Activated CD8-positive, alpha-beta memory T cell treated with anti-CD3 and anti-CD28 coated beads, Interleukin-2, amount 10 ng/mL, durations not matched to agents 7 days and 5 days (primary cell): Measurements from ENCODE around the gene STARD10. TPM values are rescaled to one million over a fixed set of nuclear protein-coding genes. Genes with fewer than 3 reads are reported as not detected.

ENCODE experiments used
- ATAC-seq: fragments of 150-1000 bp; cut with Tn5 transposase; one replicate; pipeline ENCODE4 v1.10.0; 2021; ENCODE audit warnings: moderate library complexity
- CTCF ChIA-PET: fragments of 350-600 bp; sonication (Branson Sonifier 250); formaldehyde crosslinking; loops from one replicate; lab custom pipeline; 2021; ENCODE audit warnings: antibody characterized with exemption; lab: Charles Lee
- DNase-seq: peaks from one replicate; pipeline ENCODE4 v3.0.0-alpha.2; 2020
- H3K27ac Mint-ChIP-seq: one replicate; pipeline ENCODE4 v1.8.0; 2021; ENCODE audit warnings: mild to moderate bottlenecking, mixed read lengths
- H3K27me3 Mint-ChIP-seq: one replicate; pipeline ENCODE4 v1.8.0; 2021; ENCODE audit warnings: mixed read lengths
- H3K36me3 Mint-ChIP-seq: one replicate; pipeline ENCODE4 v1.8.0; 2021; ENCODE audit warnings: mild to moderate bottlenecking, mixed read lengths
- H3K4me1 Mint-ChIP-seq: one replicate; pipeline ENCODE4 v1.8.0; 2021; ENCODE audit warnings: mixed read lengths
- H3K4me3 Mint-ChIP-seq: one replicate; pipeline ENCODE4 v1.8.0; 2021; ENCODE audit warnings: mild to moderate bottlenecking, moderate library complexity, mixed read lengths
- H3K9me3 Mint-ChIP-seq: one replicate; pipeline ENCODE4 v1.8.0; 2022; ENCODE audit warnings: low read depth, mixed read lengths
- total RNA-seq, 2 experiments: library from RNA; stranded (reverse); gene quantifications; one replicate each; pipeline ENCODE4 v1.2.3, GENCODE V29; 2021

STARD10 gene
- total RNA-seq, 2 experiments from 2014 or later, result 8.4 to 18.4 TPM

DNA sequence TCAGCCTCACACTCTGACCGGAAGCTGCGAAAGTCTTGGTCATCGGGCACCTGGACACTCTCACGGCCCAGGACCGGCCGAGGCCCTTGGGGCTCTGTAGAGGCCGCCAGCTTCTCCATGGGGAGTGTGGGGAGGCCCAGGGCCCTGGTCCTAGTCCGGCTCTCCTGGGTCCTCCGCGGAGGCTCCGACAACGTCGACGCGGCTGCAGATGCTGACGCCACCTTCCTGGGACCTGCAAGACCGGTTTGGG lies 12.9 kb downstream of the STARD10 start:
- H3K4me3 Mint-ChIP-seq, result peak overlapping the region; percentile 46
- H3K4me1 Mint-ChIP-seq, result peaks cover 17% of the 10 kb centered on the region
- no peak overlapping the region for H3K27ac Mint-ChIP-seq
- H3K27me3 Mint-ChIP-seq, result peaks cover 8% of the 10 kb centered on the region
- ATAC-seq, result no peak
- CTCF ChIA-PET, result interaction anchor here (2.0 to 8.8 kb wide), 3 partner anchors 12 to 56 kb away, joined by 6 to 54 read pairs (median 15); partner anchors contain the start of gene STARD10
- no peak for DNase-seq
- H3K36me3 Mint-ChIP-seq, result no peaks in the 10 kb centered on the region
- no peaks in the 10 kb centered on the region for H3K9me3 Mint-ChIP-seq

DNA sequence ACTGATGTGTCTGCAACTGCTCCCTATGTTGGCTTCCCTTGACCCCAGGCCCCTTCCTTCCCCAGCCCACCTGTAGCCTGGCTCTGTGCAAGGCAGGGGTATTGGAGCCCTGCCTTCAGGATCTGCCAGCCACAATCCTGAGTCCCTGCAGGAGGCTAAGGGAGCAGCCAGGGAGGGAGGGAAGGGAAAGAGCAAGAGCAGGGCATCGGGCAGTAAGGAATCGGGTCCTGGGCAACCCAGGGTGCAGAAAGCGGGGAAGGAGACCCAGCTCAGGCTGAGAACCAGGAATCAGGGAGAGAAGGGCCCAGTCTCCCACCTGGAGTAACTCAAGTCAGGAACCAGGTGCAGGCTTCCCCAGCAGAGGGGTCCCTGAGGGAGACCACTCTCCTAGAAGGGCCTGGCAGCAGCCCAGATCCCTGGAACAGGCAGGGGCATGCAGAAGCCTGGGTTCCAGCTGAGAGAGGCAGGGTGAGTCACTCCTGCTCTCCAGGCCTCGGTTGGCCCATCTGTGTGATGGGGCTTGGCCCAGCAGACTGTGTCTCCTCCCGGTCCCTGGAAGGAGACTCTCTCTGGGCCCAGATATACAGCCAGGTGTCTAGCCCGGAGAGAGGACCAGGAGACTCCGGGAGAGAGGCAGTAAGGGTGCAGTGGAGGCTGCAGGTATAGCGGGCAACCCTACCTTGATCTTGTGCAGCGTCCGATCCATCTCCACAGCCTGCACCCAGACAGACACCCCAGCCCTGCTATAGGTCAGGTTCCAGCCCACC lies 13.4 kb downstream of the STARD10 start:
- H3K9me3 Mint-ChIP-seq, result no peaks in the 10 kb centered on the region
- no peaks in the 10 kb centered on the region for H3K36me3 Mint-ChIP-seq
- no peak overlapping the region for H3K27ac Mint-ChIP-seq
- H3K27me3 Mint-ChIP-seq, result peaks cover 8% of the 10 kb centered on the region
- CTCF ChIA-PET, result interaction anchor here (1.0 to 8.8 kb wide), 3 partner anchors 12 to 55 kb away, joined by 3 to 54 read pairs (median 15); partner anchors contain the start of gene STARD10
- ATAC-seq (no peak), DNase-seq (no peak)
- H3K4me1 Mint-ChIP-seq, result peaks cover 17% of the 10 kb centered on the region
- peak overlapping the region; percentile 46 for H3K4me3 Mint-ChIP-seq

DNA sequence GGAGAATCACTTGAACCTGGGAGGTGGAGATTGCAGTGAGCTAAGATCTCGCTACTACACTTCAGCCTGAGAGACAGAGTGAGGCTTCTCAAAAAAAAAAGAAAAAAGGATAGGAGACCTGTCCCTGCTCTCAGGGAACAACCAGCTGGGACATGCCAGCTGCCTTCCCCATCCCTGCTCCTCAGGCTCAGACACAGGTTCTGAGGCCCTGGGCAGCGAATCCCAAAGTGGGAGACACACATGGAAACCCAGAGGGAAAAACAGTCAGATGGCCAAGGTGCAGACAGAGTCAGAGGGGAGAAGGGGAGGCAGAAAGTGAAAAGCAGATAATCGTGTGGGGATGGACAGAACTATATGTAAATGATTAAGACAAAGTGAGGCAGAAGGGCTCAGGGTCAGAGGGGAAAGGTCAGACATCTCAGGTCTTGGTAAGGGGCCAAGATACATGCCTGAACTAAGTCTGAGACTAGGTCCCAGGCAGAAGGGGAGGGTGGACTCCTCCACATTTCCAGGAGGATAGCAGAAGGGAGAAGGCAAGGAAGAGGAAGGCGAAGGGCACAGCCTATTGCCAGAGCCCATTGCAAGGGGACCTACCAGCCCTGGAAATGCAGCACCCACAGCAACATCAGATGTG lies 14.2 kb downstream of the STARD10 start:
- peaks cover 17% of the 10 kb centered on the region for H3K4me1 Mint-ChIP-seq
- CTCF ChIA-PET, result interaction anchor here (1.0 to 8.8 kb wide), 2 partner anchors 13 to 54 kb away, joined by 3 to 54 read pairs; partner anchors contain the start of gene STARD10
- peaks cover 8% of the 10 kb centered on the region for H3K27me3 Mint-ChIP-seq
- DNase-seq, result no peak
- H3K4me3 Mint-ChIP-seq, result no peak overlapping the region
- H3K36me3 Mint-ChIP-seq, result no peaks in the 10 kb centered on the region
- no peak overlapping the region for H3K27ac Mint-ChIP-seq
- ATAC-seq, result no peak
- H3K9me3 Mint-ChIP-seq, result no peaks in the 10 kb centered on the region

DNA sequence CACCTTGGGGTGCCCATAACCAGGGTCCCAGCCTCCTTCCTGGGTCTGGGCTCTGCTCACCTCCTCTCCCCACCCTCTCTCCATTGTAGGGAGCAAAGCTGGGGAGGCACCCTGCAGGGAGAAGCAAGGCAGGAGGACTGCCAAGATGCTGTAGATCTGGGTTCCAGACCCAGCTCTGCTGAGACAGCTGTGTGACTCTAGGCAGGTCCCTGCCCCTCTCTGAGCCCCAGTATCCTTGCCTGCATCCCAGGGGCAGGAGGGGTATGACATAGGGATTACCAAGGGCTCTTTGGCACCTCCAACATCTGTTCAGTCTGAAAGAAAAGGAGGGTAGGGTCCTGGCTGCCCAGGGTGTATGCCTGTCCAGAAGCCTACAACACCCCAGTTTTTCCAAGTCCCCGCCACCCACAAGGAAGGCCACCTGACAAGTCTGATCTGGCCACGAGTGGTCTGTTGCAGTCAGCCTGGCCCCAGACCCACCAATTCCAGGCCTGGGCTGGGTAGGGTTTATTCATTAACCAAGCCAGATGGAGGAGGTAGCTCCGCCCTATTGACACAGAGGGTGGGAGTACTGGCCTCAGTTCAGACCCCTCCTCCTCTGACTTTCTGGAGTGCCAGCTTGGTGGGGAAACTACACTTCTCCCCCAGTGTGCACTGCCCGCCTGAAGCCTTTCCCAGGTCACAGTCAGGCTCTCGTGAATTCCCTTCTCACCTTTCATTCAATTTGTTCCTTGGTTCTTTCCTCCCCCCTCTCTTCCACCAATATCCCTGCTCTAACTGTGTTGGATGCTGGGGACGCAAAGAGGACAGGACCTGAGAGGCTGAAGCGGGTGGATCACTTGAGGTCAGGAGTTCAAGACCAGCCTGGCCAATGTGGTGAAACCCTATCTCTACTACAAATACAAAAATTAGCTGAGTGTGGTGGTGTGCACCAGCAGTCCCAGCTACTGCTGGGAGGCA lies 15.0 kb downstream of the STARD10 start:
- Mint-ChIP-seq H3K27ac (no peak overlapping the region), H3K27me3 (peaks cover 8% of the 10 kb centered on the region), H3K9me3 (no peaks in the 10 kb centered on the region), H3K4me3 (no peak overlapping the region), H3K36me3 (no peaks in the 10 kb centered on the region), H3K4me1 (peaks cover 17% of the 10 kb centered on the region)
- CTCF ChIA-PET, result interaction anchor here (0.9 to 8.8 kb wide), 2 partner anchors 9 to 14 kb away, joined by 3 to 54 read pairs; partner anchors contain the start of gene STARD10
- ATAC-seq (no peak), DNase-seq (no peak)

DNA sequence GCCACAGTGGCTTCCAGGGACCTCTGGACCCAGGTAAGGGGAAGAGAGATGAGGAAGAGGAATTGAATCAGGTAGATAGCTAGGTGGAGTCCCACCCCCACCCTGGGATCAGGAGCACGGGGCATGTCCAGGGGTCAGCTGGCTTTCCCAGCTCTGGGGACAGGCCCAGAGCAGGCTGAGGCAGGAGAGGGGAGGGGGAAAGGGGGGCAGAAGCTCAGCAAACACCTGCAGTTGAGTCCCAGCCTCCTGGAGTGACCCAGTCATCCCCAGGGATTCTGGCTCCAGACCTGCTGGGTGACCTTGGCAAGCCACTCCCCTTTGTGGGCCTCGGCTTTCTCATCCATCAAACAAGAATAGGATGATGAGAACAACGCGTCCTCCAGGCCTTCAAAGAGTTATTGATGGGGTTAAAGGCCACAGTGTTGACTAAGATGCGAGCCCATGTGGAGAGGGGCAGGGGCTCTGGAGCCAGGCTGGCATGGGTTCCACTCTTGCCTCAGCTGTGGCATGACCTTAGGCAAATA lies 16.0 kb downstream of the STARD10 start:
- no peaks in the 10 kb centered on the region for H3K9me3 Mint-ChIP-seq
- no peak overlapping the region for H3K27ac Mint-ChIP-seq
- no peak for DNase-seq
- no peak overlapping the region for H3K4me3 Mint-ChIP-seq
- no peak for ATAC-seq
- peaks cover 17% of the 10 kb centered on the region for H3K4me1 Mint-ChIP-seq
- CTCF ChIA-PET, result interaction anchor here (0.9 to 8.8 kb wide), 4 partner anchors 8 to 52 kb away, joined by 3 to 54 read pairs (median 5); partner anchors contain the start of gene STARD10
- H3K27me3 Mint-ChIP-seq, result peaks cover 8% of the 10 kb centered on the region
- no peaks in the 10 kb centered on the region for H3K36me3 Mint-ChIP-seq

DNA sequence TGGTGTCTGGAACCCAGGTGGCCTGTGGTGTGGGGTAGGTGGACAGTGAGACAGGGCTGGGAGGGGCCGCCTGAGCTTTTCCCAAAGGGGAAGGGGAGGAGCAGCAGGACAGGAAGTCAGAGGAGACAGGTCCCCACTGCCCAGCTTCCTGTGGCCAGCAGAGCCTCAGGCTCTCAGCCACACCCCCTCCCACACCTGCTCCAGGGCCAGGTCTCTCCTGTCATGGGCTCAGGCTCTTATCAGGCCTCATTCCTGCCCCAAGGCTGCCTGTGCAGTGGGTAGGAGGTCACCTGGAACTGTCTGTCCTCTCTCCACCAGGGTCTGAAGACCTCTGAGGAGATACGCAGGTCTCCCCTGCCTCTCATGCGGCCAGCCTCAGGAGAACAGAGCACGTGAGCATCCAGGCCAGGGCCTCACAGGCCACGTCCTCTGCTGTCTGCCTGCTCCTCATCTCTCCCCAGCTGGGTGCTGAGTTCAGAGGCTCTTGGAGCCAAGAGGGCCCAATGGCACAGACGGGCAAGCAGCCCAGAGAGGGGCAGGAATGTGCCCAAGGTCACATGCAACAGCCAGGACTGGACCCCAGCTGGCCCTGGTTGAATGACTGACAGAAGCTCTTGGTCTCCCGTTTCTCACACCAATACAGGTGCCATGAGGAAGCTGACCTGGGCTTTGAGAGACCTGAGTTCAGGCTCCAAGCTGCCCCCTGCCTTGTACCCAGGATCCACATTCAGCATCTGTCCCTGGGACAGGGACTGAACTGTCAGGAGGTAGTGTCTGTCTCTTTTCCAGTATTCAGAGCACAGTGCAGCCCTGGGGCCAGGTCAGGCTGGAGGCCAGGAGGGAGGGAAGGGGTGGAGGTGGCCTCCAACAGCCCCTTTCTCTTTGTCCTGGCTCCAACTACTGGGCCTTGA lies 16.7 kb downstream of the STARD10 start:
- H3K27me3 Mint-ChIP-seq, result peaks cover 8% of the 10 kb centered on the region
- no peaks in the 10 kb centered on the region for H3K9me3 Mint-ChIP-seq
- DNase-seq, result no peak
- no peaks in the 10 kb centered on the region for H3K36me3 Mint-ChIP-seq
- peaks cover 13% of the 10 kb centered on the region for H3K4me1 Mint-ChIP-seq
- H3K27ac Mint-ChIP-seq, result no peak overlapping the region
- H3K4me3 Mint-ChIP-seq, result no peak overlapping the region
- CTCF ChIA-PET, result interaction anchor here (1.3 to 8.8 kb wide), 4 partner anchors 12 to 52 kb away, joined by 3 to 54 read pairs (median 5); partner anchors contain the start of gene STARD10
- no peak for ATAC-seq

DNA sequence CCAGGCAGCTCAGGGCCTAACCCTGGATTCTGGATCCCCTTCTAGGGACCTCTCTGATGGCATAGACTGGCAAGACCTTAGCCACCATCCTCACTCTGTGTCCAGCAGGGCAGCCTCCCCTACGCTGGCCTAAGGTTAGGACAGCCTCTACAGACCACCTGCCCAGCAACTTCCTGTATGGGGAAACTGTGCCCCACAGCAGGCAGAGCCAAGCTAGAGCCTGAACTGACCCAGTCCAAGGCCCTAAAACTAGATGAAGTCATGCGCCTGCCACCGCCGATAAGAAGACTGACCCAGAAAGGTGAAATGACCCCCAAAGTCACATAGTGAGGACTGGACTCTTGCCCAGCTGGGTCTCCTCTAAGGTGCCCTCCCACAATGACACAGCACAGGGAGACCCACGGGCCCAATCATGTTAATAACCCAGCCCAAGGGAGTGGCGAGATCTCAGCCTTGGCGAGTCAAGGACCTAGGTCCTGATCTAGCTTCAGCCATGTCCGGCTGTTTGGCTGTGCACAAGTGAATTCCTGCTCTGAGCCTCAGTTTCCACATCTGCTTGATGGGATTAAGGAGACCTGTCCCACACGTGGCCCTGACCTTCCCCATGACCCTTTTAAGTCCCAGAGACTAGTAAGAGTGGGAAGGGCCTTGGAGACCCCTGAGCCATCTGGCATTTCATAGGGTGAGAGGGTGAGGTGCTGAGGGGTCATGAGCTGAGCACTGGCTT lies 17.6 kb downstream of the STARD10 start:
- Mint-ChIP-seq H3K4me1 (peaks cover 9% of the 10 kb centered on the region), H3K36me3 (no peaks in the 10 kb centered on the region), H3K9me3 (no peaks in the 10 kb centered on the region), H3K27ac (no peak overlapping the region), H3K27me3 (peaks cover 8% of the 10 kb centered on the region), H3K4me3 (no peak overlapping the region)
- CTCF ChIA-PET, result interaction anchor here (1.3 to 8.8 kb wide), 4 partner anchors 11 to 51 kb away, joined by 3 to 54 read pairs (median 5); partner anchors contain the start of gene STARD10
- no peak for DNase-seq
- ATAC-seq, result no peak

DNA sequence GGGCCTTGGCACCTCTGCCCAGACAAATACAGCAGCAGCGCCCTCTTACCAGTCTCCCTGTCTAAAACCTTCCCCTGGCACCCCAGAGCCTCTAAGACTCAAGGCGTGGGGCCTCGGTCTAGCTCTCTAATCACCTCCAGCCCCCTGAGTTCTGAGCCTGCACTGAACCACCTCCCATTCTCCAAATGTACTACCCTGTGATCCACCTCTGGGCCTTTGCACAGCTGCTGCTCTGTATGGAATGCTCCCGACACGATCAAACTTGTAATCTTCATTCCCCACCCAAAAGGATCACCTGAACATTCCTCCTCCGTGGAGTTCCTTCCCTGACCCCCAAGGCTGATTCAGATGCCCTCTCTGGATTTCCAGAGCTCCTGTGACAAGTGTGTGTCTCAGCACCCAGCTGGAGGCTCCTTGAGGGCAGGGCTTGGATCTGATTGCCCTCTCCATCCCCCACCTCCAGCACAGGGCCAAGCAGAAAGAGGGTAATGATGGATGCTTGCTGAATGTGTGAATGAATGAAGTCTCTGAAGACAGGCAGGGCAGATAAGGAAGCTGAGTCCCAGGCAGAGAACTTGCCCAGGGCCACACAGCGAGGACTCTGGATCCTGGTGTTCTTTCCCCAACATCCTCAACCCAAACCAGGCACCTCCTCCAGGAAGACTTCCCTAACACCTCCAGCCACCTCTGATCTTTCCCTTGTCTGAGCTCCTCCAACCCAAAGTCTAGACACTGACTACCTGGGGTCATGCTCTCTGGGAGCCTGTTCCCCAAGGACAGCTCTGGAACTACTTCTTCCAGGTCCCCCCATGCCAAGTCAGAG lies 18.3 kb downstream of the STARD10 start:
- Mint-ChIP-seq H3K27ac (no peak overlapping the region), H3K36me3 (no peaks in the 10 kb centered on the region), H3K4me1 (peaks cover 9% of the 10 kb centered on the region), H3K4me3 (no peak overlapping the region), H3K27me3 (peaks cover 4% of the 10 kb centered on the region), H3K9me3 (no peaks in the 10 kb centered on the region)
- ATAC-seq, result no peak
- no peak for DNase-seq
- CTCF ChIA-PET, result interaction anchor here (2.3 to 8.8 kb wide), 2 partner anchors 17 to 50 kb away, joined by 6 to 54 read pairs; partner anchors contain the start of gene STARD10

DNA sequence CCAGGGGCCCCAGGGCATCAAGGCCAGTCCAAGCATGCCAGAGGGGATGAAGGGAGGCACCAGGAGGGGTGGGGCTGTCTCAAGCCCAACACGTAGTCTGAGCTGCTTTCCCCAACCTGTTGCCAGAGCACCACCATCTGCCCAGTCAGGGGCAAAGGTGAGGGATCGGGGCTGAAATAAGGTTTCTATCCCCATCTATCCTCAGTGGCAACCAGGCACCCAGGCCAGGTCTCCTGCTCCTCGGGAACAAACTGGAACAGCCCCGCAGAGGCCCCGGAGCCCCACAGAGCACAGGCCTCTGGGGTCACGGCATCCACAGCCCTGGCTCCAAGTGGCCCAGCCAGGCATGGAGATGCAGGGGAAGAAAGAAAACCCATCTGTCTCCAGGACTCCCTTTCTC lies 19.3 kb downstream of the STARD10 start:
- no peaks in the 10 kb centered on the region for H3K36me3 Mint-ChIP-seq
- ATAC-seq (no peak), DNase-seq (no peak)
- H3K4me1 Mint-ChIP-seq, result peaks cover 9% of the 10 kb centered on the region
- CTCF ChIA-PET, result no interaction called here
- H3K9me3 Mint-ChIP-seq, result no peaks in the 10 kb centered on the region
- no peak overlapping the region for H3K4me3 Mint-ChIP-seq
- H3K27me3 Mint-ChIP-seq, result no peaks in the 10 kb centered on the region
- H3K27ac Mint-ChIP-seq, result no peak overlapping the region

DNA sequence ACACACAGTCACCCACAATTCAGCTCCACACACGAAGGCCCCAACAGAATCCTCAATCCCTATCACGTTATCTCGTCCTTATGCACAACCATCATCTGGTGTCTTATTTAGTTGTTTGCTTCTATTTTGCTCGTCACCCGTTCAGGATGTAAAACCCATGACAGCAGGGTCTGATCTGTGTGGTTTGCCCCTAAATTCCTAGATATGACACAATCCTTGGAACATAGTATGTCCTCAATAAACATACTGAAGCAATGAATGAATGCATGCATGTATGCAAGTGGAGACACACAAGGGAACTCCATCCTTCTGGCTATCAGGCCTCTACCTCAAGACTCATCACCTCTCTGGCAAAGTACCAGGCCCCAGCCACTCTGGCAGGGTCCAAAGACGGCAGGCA lies 20.2 kb downstream of the STARD10 start:
- no peak overlapping the region for H3K4me3 Mint-ChIP-seq
- DNase-seq (no peak), ATAC-seq (no peak)
- H3K27me3 Mint-ChIP-seq, result no peaks in the 10 kb centered on the region
- no peaks in the 10 kb centered on the region for H3K36me3 Mint-ChIP-seq
- CTCF ChIA-PET, result interaction anchor here (0.9 kb wide), 1 partner anchor 20 kb away, joined by 3 read pairs; no protein-coding TSS in a partner anchor
- H3K27ac Mint-ChIP-seq, result peak overlapping the region; percentile 29
- H3K9me3 Mint-ChIP-seq, result no peaks in the 10 kb centered on the region
- peaks cover 9% of the 10 kb centered on the region for H3K4me1 Mint-ChIP-seq

DNA sequence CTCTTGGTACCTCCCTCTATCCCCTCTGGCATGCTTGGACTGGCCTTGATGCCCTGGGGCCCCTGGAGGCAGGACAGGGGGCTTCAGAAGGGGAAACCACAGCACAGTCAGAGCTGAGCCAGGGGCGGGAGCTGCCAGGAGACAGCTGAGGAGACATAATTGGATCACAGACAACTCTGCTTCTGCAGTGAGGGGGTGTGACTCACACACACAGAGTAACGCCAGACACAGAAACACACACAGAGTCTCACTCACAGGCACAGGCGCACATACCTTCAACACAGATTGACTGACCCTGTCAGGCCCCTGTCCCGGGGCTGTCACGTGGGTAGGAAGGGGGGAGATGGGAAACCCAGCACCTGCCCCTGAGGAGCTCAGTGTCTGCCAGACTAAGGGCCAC lies 20.6 kb downstream of the STARD10 start:
- no peak overlapping the region for H3K4me3 Mint-ChIP-seq
- CTCF ChIA-PET, result interaction anchor here (0.9 kb wide), 1 partner anchor 20 kb away, joined by 3 read pairs; no protein-coding TSS in a partner anchor
- H3K27ac Mint-ChIP-seq, result no peak overlapping the region
- DNase-seq (no peak), ATAC-seq (no peak)
- peaks cover 9% of the 10 kb centered on the region for H3K4me1 Mint-ChIP-seq
- no peaks in the 10 kb centered on the region for H3K9me3 Mint-ChIP-seq
- H3K36me3 Mint-ChIP-seq, result no peaks in the 10 kb centered on the region
- H3K27me3 Mint-ChIP-seq, result no peaks in the 10 kb centered on the region
